ENCODE data around the gene MRPL23.
A peak's percentile ranks its signal among the peaks of the same experiment; 100 is the strongest.

The MRPL23 gene

GRCh38 chr11:1921574-1922141 lies 25.5 kb upstream of the MRPL23 start:
- DNase-seq: no peak

- DNase-seq: no peak
These were observed 24.6 kb upstream of the MRPL23 start for GRCh38 chr11:1922481-1923081.

DNA sequence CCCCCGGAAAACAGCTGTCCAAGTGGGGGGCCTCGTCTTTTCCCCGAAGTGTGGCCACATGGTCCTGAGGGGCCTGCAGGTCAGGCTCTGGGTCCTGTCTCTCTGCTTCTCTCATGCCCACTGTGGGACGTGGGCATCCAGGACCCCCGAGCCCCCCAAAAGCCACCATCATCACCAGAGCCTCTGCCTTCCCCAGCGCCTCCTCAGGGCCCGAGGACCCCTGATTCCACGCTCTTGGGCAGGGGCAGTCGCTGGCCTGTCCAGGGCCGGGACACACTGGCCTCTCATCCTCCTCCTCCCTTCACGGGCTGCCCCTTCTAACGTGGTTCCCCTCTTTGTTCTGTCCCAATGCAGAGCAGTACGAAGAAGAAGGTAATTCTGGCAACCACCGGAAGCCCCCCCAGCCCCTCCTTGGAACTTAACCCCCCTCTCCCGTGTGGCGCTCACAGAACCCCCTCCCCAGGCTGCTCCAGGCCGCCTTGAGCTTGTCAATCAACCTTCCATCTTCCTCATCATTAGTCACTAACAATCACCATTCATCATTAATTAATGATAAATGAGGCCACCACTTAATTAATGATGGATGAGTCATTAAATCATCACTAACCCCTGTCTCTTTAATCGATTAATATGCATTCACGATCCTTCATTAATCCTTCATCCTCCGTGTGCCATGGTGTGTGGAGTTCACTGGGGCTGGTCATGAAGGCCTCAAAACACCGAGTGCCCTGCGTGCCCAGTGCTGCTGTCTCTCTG lies 23.8 kb upstream of the MRPL23 start:
- DNase-seq: no peak

DNA sequence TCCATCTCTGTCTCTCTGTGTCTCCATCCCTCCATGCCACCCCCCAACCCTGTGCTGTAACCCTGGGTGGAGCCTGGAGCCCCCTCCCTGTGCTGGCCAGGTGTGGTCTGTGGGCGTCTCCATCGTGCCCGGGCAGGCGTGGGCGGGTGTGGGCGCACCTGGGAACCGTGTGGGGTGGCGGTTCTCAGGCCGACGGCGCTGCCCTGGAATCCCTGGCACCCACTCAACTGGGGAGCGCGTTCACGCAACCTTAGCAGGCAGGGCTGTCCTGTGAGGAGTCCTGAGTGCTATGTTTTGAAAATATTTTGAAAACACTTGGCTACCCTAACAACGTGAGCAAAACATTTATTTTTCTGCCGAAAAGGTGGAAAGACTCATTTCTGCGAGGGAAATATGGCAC lies 23.0 kb upstream of the MRPL23 start:
- DNase-seq: no peak

GRCh38 chr11:1924646-1925372 lies 22.3 kb upstream of the MRPL23 start:
- DNase-seq: no peak

GRCh38 chr11:1925373-1926155 lies 21.6 kb upstream of the MRPL23 start:
- no peak for DNase-seq

DNA sequence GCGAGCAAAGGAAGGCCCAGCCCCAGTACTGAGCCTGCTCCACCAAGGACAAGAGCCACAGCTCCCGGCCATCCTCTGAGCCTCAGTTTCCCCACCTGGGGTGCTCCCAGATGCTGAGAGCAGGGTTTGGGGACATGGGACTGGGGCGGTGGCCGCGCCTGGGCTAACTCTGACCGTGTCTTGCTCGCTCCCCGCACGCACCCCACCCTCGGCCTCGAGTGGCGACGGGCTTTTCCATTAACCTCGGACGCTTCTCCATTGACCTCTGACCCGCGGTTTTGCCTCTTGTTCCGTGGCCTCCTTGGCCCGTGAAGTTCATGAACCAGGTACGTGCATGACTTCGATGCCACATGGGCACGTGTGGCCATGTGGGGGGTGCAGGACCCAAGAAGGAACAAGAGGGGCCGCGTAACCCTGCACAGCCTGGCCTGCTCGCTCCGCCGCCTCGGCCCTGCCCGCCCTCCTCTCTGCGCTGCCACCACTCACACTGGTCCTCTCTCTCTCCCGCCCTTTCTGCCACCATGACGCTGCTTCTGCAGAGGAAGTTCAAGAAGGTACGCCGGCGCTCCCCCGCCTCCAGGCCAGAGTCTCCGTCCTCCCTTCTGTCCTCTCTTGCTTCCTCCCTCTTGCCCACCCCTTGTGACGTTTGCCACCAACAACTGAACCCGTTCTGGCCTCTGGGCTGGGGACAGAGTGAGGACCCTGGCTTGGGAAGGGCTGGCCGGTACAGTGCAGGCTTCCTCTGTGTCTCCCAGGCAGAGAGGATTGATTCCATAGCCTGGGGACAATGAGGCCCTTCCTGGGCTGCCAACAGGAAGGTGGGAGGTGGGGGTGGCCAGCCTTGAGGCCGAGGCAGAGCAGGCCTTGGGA lies 20.7 kb upstream of the MRPL23 start:
- no peak for DNase-seq

DNA sequence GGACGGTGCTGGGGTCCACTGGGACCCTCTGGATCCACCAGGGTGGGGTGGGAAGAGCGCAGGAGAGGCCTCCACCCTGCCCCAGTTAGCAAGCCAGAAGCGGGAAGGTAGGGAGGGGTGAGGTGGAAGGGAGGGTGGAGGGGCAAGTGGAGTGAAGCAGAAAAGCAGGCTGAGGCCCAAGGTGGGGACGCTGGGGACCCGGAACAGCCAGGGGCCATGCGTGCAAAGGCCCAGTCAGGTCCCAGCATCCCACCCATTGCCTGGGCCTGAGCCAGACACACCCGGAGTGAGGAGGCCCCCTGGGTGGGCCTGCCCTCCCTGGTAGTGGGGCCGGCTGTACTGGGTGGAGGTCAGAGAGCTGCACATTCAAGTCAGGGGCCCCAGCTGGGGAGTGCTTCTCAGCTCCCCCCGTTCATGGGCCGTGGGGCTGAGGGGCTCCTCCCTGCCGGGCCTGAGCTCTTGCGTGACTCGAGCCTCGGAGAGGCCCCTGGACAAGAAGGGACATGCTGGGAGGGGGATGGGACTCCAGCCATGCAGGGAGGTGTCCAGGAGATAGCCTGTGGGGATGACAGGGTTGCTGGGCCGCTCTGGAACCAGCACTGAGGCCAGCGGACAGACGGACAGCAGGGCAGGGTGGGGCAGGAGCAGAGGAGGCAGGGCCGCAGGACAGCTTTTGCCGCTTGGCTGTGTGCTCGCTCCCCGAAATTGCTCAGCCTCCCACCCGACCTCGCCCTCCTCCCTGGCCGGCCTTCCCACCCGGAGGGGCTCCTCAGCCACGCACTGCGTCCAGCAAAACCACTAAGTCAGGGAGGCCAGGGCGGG lies 19.9 kb upstream of the MRPL23 start:
- DNase-seq: no peak

GRCh38 chr11:1927848-1928469 lies 19.2 kb upstream of the MRPL23 start:
- no peak for DNase-seq

DNA sequence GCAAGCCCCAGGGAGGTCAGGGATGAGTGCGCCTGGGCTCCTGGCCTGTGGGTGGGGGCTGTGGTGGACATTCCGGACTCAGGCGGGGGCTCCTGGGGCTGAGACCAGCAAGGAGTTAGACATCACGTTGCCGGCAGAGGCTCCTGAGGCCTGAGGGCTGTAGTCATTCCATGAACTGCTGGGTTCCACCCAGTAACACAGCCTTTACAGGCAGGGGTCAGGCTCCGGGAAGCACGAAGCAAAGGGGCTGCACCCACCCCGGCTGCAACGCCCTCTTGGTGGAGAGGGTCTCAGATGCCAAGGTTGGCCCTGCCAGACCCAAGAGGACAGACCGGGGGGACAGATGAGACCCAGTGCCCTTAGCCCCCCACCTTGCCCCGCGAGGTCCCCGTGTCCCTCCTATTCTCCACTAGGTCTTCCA lies 18.7 kb upstream of the MRPL23 start:
- no peak for DNase-seq

DNA sequence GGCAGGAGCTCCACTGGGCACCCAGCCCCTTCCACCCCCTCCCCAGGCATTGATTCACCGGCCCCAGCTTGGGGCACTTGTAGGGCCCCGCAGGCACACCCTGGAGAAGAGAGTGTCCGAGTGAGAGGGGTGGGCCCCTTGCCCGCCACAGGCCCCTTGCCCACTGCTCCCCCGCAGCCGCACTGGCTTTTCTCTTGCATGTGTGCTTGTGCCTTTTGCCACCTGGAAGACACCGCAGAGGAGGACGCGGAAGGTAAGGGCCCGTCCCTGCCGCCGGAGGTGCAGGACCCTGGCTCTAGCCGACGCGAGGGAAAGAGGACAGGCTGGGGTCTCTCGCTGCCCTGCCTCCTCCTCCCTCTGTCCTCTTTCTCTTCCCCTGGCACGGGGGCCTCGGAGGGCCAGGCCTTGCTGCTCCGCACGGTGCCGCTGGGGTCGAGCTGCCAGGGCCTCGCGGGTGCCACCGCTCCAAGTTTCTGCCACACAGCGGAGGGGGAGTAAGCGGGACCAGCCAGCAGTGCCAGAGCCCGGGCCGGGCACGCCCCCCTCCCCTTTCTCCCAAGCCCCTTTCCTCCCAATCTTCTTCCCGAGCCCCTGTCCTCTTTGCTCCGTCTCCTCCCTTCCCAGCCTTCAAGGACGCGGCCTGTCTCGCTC lies 18.1 kb upstream of the MRPL23 start:
- DNase-seq: no peak

GRCh38 chr11:1929621-1930461 lies 17.3 kb upstream of the MRPL23 start:
- no peak for DNase-seq

GRCh38 chr11:1930462-1930830 lies 16.7 kb upstream of the MRPL23 start:
- DNase-seq: peak in 1 of 6 experiments; percentile 17

DNA sequence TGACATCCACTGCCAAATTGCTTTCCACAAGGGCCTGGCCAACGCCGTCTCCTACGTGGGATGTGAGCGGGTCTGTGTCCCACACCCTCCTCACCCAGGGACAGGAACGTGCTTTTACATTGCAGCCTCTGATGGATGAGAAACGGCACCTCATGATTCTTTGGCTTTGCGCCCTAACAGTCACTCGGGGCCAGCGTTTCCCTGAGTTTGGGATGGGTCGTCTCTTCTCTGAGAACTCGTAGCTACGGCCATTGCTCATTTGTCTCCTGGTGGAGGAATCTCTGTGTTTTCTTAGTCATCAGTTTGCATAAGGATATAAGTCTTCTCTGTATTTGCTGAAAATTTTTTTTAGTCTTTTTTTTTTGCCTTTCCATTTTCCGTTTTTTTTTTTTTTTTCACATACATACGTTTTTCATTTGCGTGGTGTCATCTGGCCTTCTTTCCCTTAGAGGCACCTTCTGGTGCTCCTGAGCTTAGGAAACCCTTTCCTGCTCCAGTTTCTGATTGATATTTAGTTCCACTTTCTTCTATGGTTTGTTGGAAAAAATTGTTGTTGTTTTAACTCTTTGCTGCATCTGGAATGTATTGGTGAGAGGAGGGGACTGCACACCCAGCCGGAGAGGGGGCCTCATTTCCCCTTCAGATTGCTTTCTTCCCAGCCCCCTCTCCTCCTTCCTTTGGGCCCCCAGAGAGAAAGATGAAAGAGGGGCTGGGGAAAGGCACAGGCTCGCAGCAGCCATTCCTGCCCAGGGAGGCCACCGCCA lies 15.6 kb upstream of the MRPL23 start:
- DNase-seq: no peak

GRCh38 chr11:1932105-1932480 lies 15.0 kb upstream of the MRPL23 start:
- DNase-seq: no peak

GRCh38 chr11:1932681-1933080 lies 14.5 kb upstream of the MRPL23 start:
- DNase-seq: no peak

DNA sequence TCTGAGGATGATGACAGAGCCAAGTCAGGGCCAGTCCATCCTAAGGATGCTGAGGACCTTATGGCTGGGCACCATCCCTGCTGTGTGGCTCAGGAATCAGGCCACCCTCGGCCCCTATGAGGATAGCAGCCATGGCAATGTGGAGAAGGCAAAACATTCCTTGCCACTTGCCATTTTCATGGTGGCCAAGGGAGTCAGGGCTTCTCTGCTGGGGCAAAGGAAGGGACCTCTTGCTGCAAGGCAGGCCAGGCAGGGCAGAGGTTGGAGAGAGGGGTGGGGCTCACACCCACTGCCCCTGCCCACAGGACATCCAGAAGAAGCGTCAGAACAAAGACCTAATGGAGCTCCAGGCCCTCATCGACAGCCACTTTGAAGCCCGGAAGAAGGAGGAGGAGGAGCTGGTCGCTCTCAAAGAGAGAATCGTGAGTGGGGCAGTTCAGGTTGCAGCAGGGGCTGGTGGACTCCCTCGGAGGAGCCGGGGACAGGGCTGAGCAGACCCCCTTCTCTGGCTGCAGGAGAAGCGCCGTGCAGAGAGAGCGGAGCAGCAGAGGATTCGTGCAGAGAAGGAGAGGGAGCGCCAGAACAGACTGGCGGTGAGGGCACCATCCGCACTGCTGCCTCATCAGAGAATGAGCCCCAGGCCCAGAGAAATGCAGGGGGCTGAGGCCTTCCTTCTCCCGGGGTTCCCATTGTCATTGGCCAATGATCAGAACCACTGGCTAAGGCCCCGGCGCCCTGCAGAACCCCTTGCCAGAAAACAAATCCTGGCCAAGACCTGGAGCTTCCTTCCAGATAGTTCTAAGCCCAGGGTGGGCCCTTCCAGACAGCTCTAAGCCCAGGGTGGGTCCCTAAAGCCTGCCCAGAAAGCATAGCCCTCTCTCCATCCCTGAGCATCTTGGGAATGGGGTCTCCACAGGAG lies 13.5 kb upstream of the MRPL23 start:
- DNase-seq: no peak

Data from stimulated activated naive CD4-positive, alpha-beta T cell (primary cell).